ENCODE data around the gene CLIC3. TPM values are rescaled to one million over a fixed set of nuclear protein-coding genes. Genes with fewer than 3 reads are reported as not detected.

CLIC3 gene
- total RNA-seq, 4 donors from 2014 or later = 0.36 TPM; not detected in 3

DNA sequence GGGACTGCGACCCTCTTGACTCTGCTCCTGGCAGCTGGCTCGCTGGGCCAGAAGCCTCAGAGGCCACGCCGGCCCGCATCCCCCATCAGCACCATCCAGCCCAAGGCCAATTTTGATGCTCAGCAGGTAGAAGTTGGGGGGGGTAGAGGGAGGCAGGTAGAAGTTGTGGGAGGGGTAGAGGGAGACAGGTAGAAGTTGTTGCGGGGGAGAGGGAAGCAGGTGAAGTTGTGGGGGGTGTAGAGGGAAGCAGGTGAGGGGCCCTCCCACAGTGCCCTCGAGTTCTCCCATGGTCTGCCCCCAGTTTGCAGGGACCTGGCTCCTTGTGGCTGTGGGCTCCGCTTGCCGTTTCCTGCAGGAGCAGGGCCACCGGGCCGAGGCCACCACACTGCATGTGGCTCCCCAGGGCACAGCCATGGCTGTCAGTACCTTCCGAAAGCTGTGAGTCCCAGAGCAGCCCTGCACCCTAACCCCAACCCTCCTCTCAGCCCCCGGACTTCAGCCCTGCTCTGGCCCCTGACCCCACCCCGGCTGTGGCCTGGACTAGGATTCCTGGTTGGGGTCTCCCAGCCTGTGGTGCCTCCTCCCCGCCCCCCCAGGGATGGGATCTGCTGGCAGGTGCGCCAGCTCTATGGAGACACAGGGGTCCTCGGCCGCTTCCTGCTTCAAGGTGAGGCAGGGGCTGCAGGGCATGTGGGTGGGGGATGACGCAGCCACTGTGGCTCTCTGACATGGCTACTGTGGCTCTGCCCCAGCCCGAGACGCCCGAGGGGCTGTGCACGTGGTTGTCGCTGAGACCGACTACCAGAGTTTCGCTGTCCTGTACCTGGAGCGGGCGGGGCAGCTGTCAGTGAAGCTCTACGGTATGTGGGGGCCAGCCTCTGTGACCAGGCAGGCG, 50.8 kb downstream of the CLIC3 start:
- TF ChIP-seq CTCF (IDR thresholded peaks at IDR 0.05 in 4 of 5, conservative IDR thresholded peaks at IDR 0.05 in 1 of 5) (no peak), POLR2A (IDR thresholded peaks at IDR 0.05) (no peak)
- Histone ChIP-seq H3K27ac (peak overlapping the region; percentile 26 to 96 (median 69)), H3K9me3 (no peaks in the 10 kb centered on the region), H3K36me3 (peaks cover 0 to 25% of the 10 kb centered on the region in 2 donors), H3K4me1 (peaks cover 21 to 60% of the 10 kb centered on the region in 2 donors), H3K27me3 (no peaks in the 10 kb centered on the region), H3K4me3 (no peak overlapping the region)
- no peak for DNase-seq
- ATAC-seq = no peak
- intact Hi-C loops (cut with DNase I; ENCODE audit: low total_unique reads) = loop anchor here (2.0 kb wide), 2 partner anchors 83 to 97 kb away; partner anchors contain the start of genes ABCA2 and PHPT1
- in situ Hi-C loops (cut with MboI; ENCODE audit: low sequenced_read_pairs in 4 of 4) = loop anchor here in 2 of 4 donors (10.0 to 25.0 kb wide), 2 partner anchors 89 to 158 kb away; partner anchors contain the start of genes CCDC183 (in 1 of the 2), FUT7 (in 1 of the 2) and TMEM141 (in 1 of the 2)

Other genes starting within 250 kb of the CLIC3 start
- gene LCN6, start 248.0 kb downstream of the CLIC3 start, total RNA-seq = 10 to 100 TPM in 1 of 4 donors, 1 to 10 TPM in 3; 2.1 to 11.7 (median 3.7) TPM
- not detected for gene LCN8, start 238.3 kb downstream of the CLIC3 start, total RNA-seq
- not detected for gene LCN15, start 232.1 kb downstream of the CLIC3 start, total RNA-seq
- 10 to 100 TPM; 46.9 to 70.2 (median 51.1) TPM for gene TMEM141, start 205.2 kb downstream of the CLIC3 start, total RNA-seq
- under 1 TPM in 1 of 4 donors, not detected in 3; 0.31 TPM for gene CCDC183, start 200.2 kb downstream of the CLIC3 start, total RNA-seq
- gene RABL6, start 188.6 kb downstream of the CLIC3 start, total RNA-seq = 100 to 1,000 TPM in 2 of 4 donors, 10 to 100 TPM in 2; 84.9 to 121 (median 105) TPM
- gene AJM1, start 154.1 kb downstream of the CLIC3 start, total RNA-seq = 1 to 10 TPM; 1.3 to 2.1 (median 1.6) TPM
- gene PHPT1, start 147.2 kb downstream of the CLIC3 start, total RNA-seq = 100 to 1,000 TPM in 3 of 4 donors, 10 to 100 TPM in 1; 98.8 to 204 (median 152) TPM
- gene MAMDC4, start 144.2 kb downstream of the CLIC3 start, total RNA-seq = 1 to 10 TPM in 3 of 4 donors, under 1 TPM in 1; 0.95 to 2.3 (median 1.7) TPM
- gene EDF1, start 130.3 kb downstream of the CLIC3 start, total RNA-seq = 100 to 1,000 TPM; 285 to 440 (median 334) TPM
- 1 to 10 TPM; 3.5 to 6.6 (median 4.8) TPM for gene TRAF2, start 110.1 kb downstream of the CLIC3 start, total RNA-seq
- gene FBXW5, start 51.8 kb downstream of the CLIC3 start, total RNA-seq = 100 to 1,000 TPM; 329 to 469 (median 435) TPM
- 1 to 10 TPM in 2 of 4 donors, not detected in 2; 1.7 to 5.2 TPM for gene C8G, start 51.3 kb downstream of the CLIC3 start, total RNA-seq
- gene LCN12, start 44.3 kb downstream of the CLIC3 start, total RNA-seq = not detected
- 10 to 100 TPM in 3 of 4 donors, 1 to 10 TPM in 1; 2.3 to 35.2 (median 27.0) TPM for gene PTGDS, start 19.1 kb downstream of the CLIC3 start, total RNA-seq
- under 1 TPM in 1 of 4 donors, not detected in 3; 0.10 TPM for gene LCNL1, start 13.6 kb downstream of the CLIC3 start, total RNA-seq
- 10 to 100 TPM; 10.8 to 15.6 (median 14.6) TPM for gene PAXX, start 4.1 kb downstream of the CLIC3 start, total RNA-seq
- gene ABCA2, start 31.7 kb upstream of the CLIC3 start, total RNA-seq = 10 to 100 TPM; 14.1 to 20.0 (median 16.7) TPM
- gene FUT7, start 35.5 kb upstream of the CLIC3 start, total RNA-seq = not detected
- gene NPDC1, start 49.6 kb upstream of the CLIC3 start, total RNA-seq = 10 to 100 TPM; 11.3 to 22.3 (median 19.0) TPM
- gene ENTPD2, start 57.5 kb upstream of the CLIC3 start, total RNA-seq = under 1 TPM in 2 of 4 donors, not detected in 2; 0.22 to 0.55 TPM
- under 1 TPM in 3 of 4 donors, not detected in 1; 0.16 to 0.24 (median 0.17) TPM for gene SAPCD2, start 74.0 kb upstream of the CLIC3 start, total RNA-seq
- gene UAP1L1, start 80.9 kb upstream of the CLIC3 start, total RNA-seq = 1 to 10 TPM in 2 of 4 donors, under 1 TPM in 2; 0.49 to 2.5 (median 1.5) TPM
- gene MAN1B1, start 90.4 kb upstream of the CLIC3 start, total RNA-seq = 10 to 100 TPM; 15.9 to 31.9 (median 21.1) TPM
- gene DPP7, start 118.2 kb upstream of the CLIC3 start, total RNA-seq = 10 to 100 TPM; 36.9 to 63.1 (median 55.9) TPM
- not detected for gene GRIN1, start 142.6 kb upstream of the CLIC3 start, total RNA-seq
- not detected for gene LRRC26, start 173.5 kb upstream of the CLIC3 start, total RNA-seq
- gene TMEM210, start 175.5 kb upstream of the CLIC3 start, total RNA-seq = not detected
- gene ANAPC2, start 192.0 kb upstream of the CLIC3 start, total RNA-seq = 10 to 100 TPM; 10.2 to 12.4 (median 10.8) TPM
- gene SSNA1, start 192.1 kb upstream of the CLIC3 start, total RNA-seq = 100 to 1,000 TPM in 2 of 4 donors, 10 to 100 TPM in 2; 73.3 to 164 (median 94.4) TPM
- gene TPRN, start 204.2 kb upstream of the CLIC3 start, total RNA-seq = 10 to 100 TPM in 1 of 4 donors, 1 to 10 TPM in 3; 3.4 to 10.2 (median 6.3) TPM
- gene TMEM203, start 209.1 kb upstream of the CLIC3 start, total RNA-seq = 10 to 100 TPM; 24.7 to 45.9 (median 32.0) TPM
- gene NDOR1, start 209.1 kb upstream of the CLIC3 start, total RNA-seq = 1 to 10 TPM; 2.4 to 5.0 (median 4.1) TPM
- 1 to 10 TPM; 1.1 to 6.5 (median 1.5) TPM for gene RNF208, start 225.7 kb upstream of the CLIC3 start, total RNA-seq
- gene CYSRT1, start 228.6 kb upstream of the CLIC3 start, total RNA-seq = under 1 TPM in 1 of 4 donors, not detected in 3; 0.42 TPM
- not detected for gene RNF224, start 230.9 kb upstream of the CLIC3 start, total RNA-seq
- not detected for gene SLC34A3, start 234.3 kb upstream of the CLIC3 start, total RNA-seq
- gene TUBB4B, start 244.7 kb upstream of the CLIC3 start, total RNA-seq = 100 to 1,000 TPM; 222 to 495 (median 363) TPM